ENCODE data around the gene EPS8L3.
A peak's percentile ranks its signal among the peaks of the same experiment; 100 is the strongest.
"Not testable (repeated sequence)": the region's sequence is repeated elsewhere in the genome, so short reads cannot be mapped to it uniquely, and the experiment has no call there.

Gene EPS8L3

GRCh38 chr1:109748311-109748710, 15.4 kb downstream of the EPS8L3 start:
- not testable (repeated sequence) for H3K27ac ChIP-seq (ENCODE audit: low read depth, low read length); H3K4me3 ChIP-seq (ENCODE audit: low read depth, low read length); H3K27me3 ChIP-seq (ENCODE audit: control insufficient read depth, insufficient read depth, low read length); H3K9ac ChIP-seq (ENCODE audit: low read length); H3K4me1 ChIP-seq (ENCODE audit: control insufficient read depth, insufficient read depth, low read length); H3K36me3 ChIP-seq (ENCODE audit: control insufficient read depth, insufficient read depth, low read length)
- H3K9me3 ChIP-seq (ENCODE audit: control insufficient read depth, insufficient read depth, low read depth, low read length), result peaks cover 19% of the 10 kb centered on the region

DNA sequence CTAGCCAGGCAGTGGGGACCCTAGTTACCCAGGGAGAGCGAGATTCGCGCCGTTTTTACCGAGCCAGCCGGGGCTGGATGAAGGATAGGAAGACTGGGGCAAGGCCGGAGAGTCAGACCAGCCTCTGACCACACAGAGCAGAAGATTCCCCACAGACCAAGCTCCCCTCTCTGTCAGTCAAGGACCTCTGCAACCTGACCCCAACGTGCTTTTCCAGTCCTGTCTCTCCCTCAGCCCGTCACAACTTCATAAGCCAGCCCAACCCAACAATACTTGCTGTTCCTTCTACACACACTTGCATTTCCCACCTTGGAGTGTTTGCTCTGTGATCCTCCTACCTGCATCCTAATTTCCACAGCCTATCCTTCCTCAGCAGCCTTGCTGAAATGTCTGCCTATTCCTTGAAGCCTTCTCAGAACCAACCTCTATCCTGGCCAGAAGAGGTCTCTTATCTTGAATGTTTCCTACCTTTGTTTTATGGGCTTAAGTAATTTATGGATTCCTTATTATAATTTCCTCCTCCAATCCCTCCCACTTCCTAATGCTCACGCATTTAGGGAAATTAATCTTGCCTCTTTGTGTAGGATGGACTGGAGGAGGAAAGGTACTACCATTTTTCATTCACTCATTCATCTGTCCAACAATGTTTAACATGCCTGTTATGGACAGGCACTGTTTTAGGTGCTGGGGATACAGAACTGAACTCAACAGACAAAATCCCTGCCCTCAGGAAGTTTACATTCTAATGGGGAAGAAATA, 22.9 kb downstream of the EPS8L3 start, which contains the start of gene GSTM3:
GSTM3 (minus strand) TSS at position 424 of the 759 bp plus-strand sequence. CDS start 751 bp downstream, outside the sequence.
- peak within 1 kb of the TSS; percentile 68 for H3K9ac ChIP-seq (ENCODE audit: low read length)
- no peaks in the 10 kb centered on the region for H3K9me3 ChIP-seq (ENCODE audit: control insufficient read depth, insufficient read depth, low read depth, low read length)
- H3K4me3 ChIP-seq (ENCODE audit: low read depth, low read length), result peak within 1 kb of the TSS; percentile 73
- H3K36me3 ChIP-seq (ENCODE audit: control insufficient read depth, insufficient read depth, low read length), result peaks cover 21% of the 10 kb centered on the region; the same call in 1 of the 2 replicates
- H3K27me3 ChIP-seq (ENCODE audit: control insufficient read depth, insufficient read depth, low read length), result peaks cover 48% of the 10 kb centered on the region
- H3K27ac ChIP-seq (ENCODE audit: low read depth, low read length), result no peak within 1 kb of the TSS
- peaks cover 12% of the 10 kb centered on the region; the same call in 1 of the 2 replicates for H3K4me1 ChIP-seq (ENCODE audit: control insufficient read depth, insufficient read depth, low read length)

GRCh38 chr1:109739738-109740614, 23.7 kb downstream of the EPS8L3 start:
- H3K36me3 ChIP-seq (ENCODE audit: control insufficient read depth, insufficient read depth, low read length), result peaks cover 21% of the 10 kb centered on the region; the same call in 1 of the 2 replicates
- H3K4me1 ChIP-seq (ENCODE audit: control insufficient read depth, insufficient read depth, low read length), result peaks cover 12% of the 10 kb centered on the region; the same call in 1 of the 2 replicates
- H3K9me3 ChIP-seq (ENCODE audit: control insufficient read depth, insufficient read depth, low read depth, low read length), result no peaks in the 10 kb centered on the region
- peak overlapping the region; percentile 68 for H3K9ac ChIP-seq (ENCODE audit: low read length)
- H3K27me3 ChIP-seq (ENCODE audit: control insufficient read depth, insufficient read depth, low read length), result peaks cover 48% of the 10 kb centered on the region
- peak overlapping the region; percentile 73 for H3K4me3 ChIP-seq (ENCODE audit: low read depth, low read length)
- H3K27ac ChIP-seq (ENCODE audit: low read depth, low read length), result no peak overlapping the region

- Histone ChIP-seq H3K4me1 (ENCODE audit: control insufficient read depth, insufficient read depth, low read length) (peaks cover 18% of the 10 kb centered on the region; the same call in 1 of the 2 replicates), H3K27ac (ENCODE audit: low read depth, low read length) (no peak overlapping the region), H3K27me3 (ENCODE audit: control insufficient read depth, insufficient read depth, low read length) (peaks cover 8% of the 10 kb centered on the region; the same call in 1 of the 2 replicates), H3K36me3 (ENCODE audit: control insufficient read depth, insufficient read depth, low read length) (peaks cover 25% of the 10 kb centered on the region; the same call in 1 of the 2 replicates), H3K4me3 (ENCODE audit: low read depth, low read length) (no peak overlapping the region), H3K9me3 (ENCODE audit: control insufficient read depth, insufficient read depth, low read depth, low read length) (0 out of 2 replicates have a peak, but pooled peaks cover 5% of the 10 kb centered on the region), H3K9ac (ENCODE audit: low read length) (no peak overlapping the region)
Observed at GRCh38 chr1:109733236-109733870, 30.4 kb downstream of the EPS8L3 start.

DNA sequence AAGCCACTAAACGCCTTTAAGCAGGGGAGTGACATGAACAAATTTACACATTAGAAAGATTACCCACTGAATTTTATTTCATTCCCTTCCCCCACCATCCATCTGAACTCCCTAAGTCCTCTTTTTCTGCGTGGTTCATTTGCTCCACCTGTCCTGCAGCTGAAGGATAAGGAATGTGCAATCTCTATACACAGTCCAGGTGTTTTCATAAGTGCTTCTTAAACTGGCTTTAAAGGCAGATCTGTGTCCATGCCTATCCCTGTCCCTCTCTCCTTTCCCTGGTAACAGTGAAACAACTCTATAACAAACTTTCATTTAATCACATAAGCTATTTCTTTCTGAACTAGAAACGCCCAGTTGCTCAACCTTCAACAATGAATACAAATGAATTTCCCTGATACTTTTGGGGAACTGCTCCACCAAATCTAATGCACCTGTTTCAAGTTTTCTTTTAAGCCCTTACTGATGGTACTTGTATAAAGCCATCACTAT, 31.3 kb downstream of the EPS8L3 start:
- Histone ChIP-seq H3K4me1 (ENCODE audit: control insufficient read depth, insufficient read depth, low read length) (peaks cover 18% of the 10 kb centered on the region; the same call in 1 of the 2 replicates), H3K27ac (ENCODE audit: low read depth, low read length) (no peak overlapping the region), H3K36me3 (ENCODE audit: control insufficient read depth, insufficient read depth, low read length) (peaks cover 16% of the 10 kb centered on the region; the same call in 1 of the 2 replicates), H3K9ac (ENCODE audit: low read length) (no peak overlapping the region), H3K9me3 (ENCODE audit: control insufficient read depth, insufficient read depth, low read depth, low read length) (0 out of 2 replicates have a peak, but pooled peaks cover 5% of the 10 kb centered on the region), H3K4me3 (ENCODE audit: low read depth, low read length) (no peak overlapping the region), H3K27me3 (ENCODE audit: control insufficient read depth, insufficient read depth, low read length) (no peaks in the 10 kb centered on the region)

DNA sequence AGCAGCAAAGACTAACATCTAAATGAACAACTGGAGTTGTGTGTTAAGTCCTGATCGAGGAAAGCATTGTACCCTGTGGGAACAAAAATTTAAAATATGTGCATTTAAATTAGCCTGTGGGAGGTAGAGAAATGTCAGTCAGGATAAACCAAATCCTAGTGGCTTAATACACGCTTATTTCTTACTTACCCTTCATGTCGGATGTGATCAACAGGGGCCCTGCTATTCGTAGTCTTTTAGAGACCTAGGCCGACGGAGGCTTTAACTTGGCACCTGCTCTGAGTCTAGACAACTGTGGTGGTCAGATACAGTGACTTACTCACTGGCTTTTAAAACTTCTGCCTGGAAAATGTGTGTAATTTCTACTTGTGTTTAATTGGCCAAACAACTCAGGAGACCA, 33.1 kb downstream of the EPS8L3 start:
- no peak overlapping the region for H3K27ac ChIP-seq (ENCODE audit: low read depth, low read length)
- H3K9ac ChIP-seq (ENCODE audit: low read length), result no peak overlapping the region
- no peak overlapping the region for H3K4me3 ChIP-seq (ENCODE audit: low read depth, low read length)
- H3K36me3 ChIP-seq (ENCODE audit: control insufficient read depth, insufficient read depth, low read length), result peaks cover 5% of the 10 kb centered on the region; the same call in 1 of the 2 replicates
- H3K27me3 ChIP-seq (ENCODE audit: control insufficient read depth, insufficient read depth, low read length), result no peaks in the 10 kb centered on the region
- H3K4me1 ChIP-seq (ENCODE audit: control insufficient read depth, insufficient read depth, low read length), result peaks cover 32% of the 10 kb centered on the region; the same call in 1 of the 2 replicates
- peaks cover 10% of the 10 kb centered on the region; the same call in 1 of the 2 replicates for H3K9me3 ChIP-seq (ENCODE audit: control insufficient read depth, insufficient read depth, low read depth, low read length)

- Histone ChIP-seq H3K4me1 (ENCODE audit: control insufficient read depth, insufficient read depth, low read length) (peaks cover 35% of the 10 kb centered on the region; the same call in 1 of the 2 replicates), H3K4me3 (ENCODE audit: low read depth, low read length) (no peak overlapping the region), H3K27me3 (ENCODE audit: control insufficient read depth, insufficient read depth, low read length) (no peaks in the 10 kb centered on the region), H3K36me3 (ENCODE audit: control insufficient read depth, insufficient read depth, low read length) (no peaks in the 10 kb centered on the region; the same call in 1 of the 2 replicates), H3K9me3 (ENCODE audit: control insufficient read depth, insufficient read depth, low read depth, low read length) (peaks cover 14% of the 10 kb centered on the region), H3K9ac (ENCODE audit: low read length) (no peak overlapping the region), H3K27ac (ENCODE audit: low read depth, low read length) (no peak overlapping the region)
Observed at GRCh38 chr1:109728870-109729269, 34.9 kb downstream of the EPS8L3 start.

GRCh38 chr1:109726728-109727373, 36.9 kb downstream of the EPS8L3 start:
- Histone ChIP-seq H3K36me3 (ENCODE audit: control insufficient read depth, insufficient read depth, low read length) (no peaks in the 10 kb centered on the region), H3K27me3 (ENCODE audit: control insufficient read depth, insufficient read depth, low read length) (no peaks in the 10 kb centered on the region), H3K9me3 (ENCODE audit: control insufficient read depth, insufficient read depth, low read depth, low read length) (peaks cover 11% of the 10 kb centered on the region), H3K4me3 (ENCODE audit: low read depth, low read length) (peak overlapping the region; percentile 19; the same call in 1 of the 2 replicates), H3K27ac (ENCODE audit: low read depth, low read length) (peak overlapping the region; percentile 66; the same call in 1 of the 2 replicates), H3K9ac (ENCODE audit: low read length) (peak overlapping the region; percentile 80), H3K4me1 (ENCODE audit: control insufficient read depth, insufficient read depth, low read length) (peaks cover 35% of the 10 kb centered on the region; the same call in 1 of the 2 replicates)

- Histone ChIP-seq H3K27ac (ENCODE audit: low read depth, low read length) (peak overlapping the region; percentile 66; the same call in 1 of the 2 replicates), H3K36me3 (ENCODE audit: control insufficient read depth, insufficient read depth, low read length) (no peaks in the 10 kb centered on the region), H3K27me3 (ENCODE audit: control insufficient read depth, insufficient read depth, low read length) (no peaks in the 10 kb centered on the region), H3K9me3 (ENCODE audit: control insufficient read depth, insufficient read depth, low read depth, low read length) (peaks cover 9% of the 10 kb centered on the region), H3K4me3 (ENCODE audit: low read depth, low read length) (no peak overlapping the region), H3K4me1 (ENCODE audit: control insufficient read depth, insufficient read depth, low read length) (peaks cover 35% of the 10 kb centered on the region; the same call in 1 of the 2 replicates), H3K9ac (ENCODE audit: low read length) (no peak overlapping the region)
Observed at GRCh38 chr1:109726007-109726406, 37.7 kb downstream of the EPS8L3 start.

DNA sequence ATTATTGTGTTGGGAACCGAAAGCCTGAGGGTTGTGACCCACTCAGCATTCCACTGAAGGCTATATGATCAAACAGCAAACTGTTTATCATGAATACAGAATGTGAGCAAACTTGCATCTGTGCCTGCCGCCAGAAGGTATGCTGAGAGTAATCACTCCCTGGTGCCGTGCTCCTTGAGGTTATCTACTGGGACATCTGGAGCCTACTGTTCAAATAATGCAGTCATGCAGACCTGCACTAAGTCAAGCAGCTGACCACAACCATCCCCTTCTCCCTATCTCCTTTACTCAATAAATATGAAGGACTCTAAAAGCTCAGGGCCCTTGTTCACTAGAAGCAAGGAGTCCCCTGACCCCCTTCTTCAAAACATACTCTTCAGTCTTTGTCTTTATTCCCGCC, 38.2 kb downstream of the EPS8L3 start:
- H3K27ac ChIP-seq (ENCODE audit: low read depth, low read length), result no peak overlapping the region
- H3K9me3 ChIP-seq (ENCODE audit: control insufficient read depth, insufficient read depth, low read depth, low read length), result peaks cover 9% of the 10 kb centered on the region
- no peak overlapping the region for H3K9ac ChIP-seq (ENCODE audit: low read length)
- no peaks in the 10 kb centered on the region for H3K27me3 ChIP-seq (ENCODE audit: control insufficient read depth, insufficient read depth, low read length)
- no peak overlapping the region for H3K4me3 ChIP-seq (ENCODE audit: low read depth, low read length)
- H3K36me3 ChIP-seq (ENCODE audit: control insufficient read depth, insufficient read depth, low read length), result no peaks in the 10 kb centered on the region
- H3K4me1 ChIP-seq (ENCODE audit: control insufficient read depth, insufficient read depth, low read length), result peaks cover 34% of the 10 kb centered on the region; the same call in 1 of the 2 replicates

Data from HUES6 (cell line).